GM12878 (cell line): ENCODE results near the gene CEACAM5. TPM values are rescaled to one million over a fixed set of nuclear protein-coding genes. Genes with fewer than 3 reads are reported as not detected.

ENCODE experiments used
- ATAC-seq: fragments of 200-7000 bp; cut with Tn5 transposase; 3 replicates; pipeline ENCODE4 v1.9.1; 2020; ENCODE audit warnings: mild to moderate bottlenecking, moderate library complexity
- BruUV-seq: library from RNA; stranded (reverse); fragments of 400-500 nt; replicated peaks from 2 replicates; lab custom pipeline; 2021; lab: Mats Ljungman, UMichigan
- CTCF ChIA-PET: fragments of 300-600 bp; sonication (Branson Sonifier 250); formaldehyde crosslinking; extraction: SDS; loops from one replicate; lab custom pipeline; 2021; ENCODE audit warnings: inconsistent platforms; lab: Yijun Ruan, JAX
- POLR2A ChIA-PET: fragments of 350-600 bp; formaldehyde crosslinking; extraction: SDS; loops from one replicate; lab custom pipeline; 2021; ENCODE audit warnings: inconsistent platforms; lab: Charles Lee
- RAD21 ChIA-PET: fragments of 300-600 bp; sonication (Branson Sonifier 250); formaldehyde crosslinking; loops from one replicate; lab custom pipeline; 2023; ENCODE audit warnings: antibody characterized with exemption; ENCODE audit not compliant: unreplicated experiment; lab: Charles Lee
- SMC1A ChIA-PET: fragments of 300-600 bp; sonication (Branson Sonifier 250); formaldehyde crosslinking; loops from one replicate; lab custom pipeline; 2023; ENCODE audit not compliant: unreplicated experiment, uncharacterized antibody; lab: Charles Lee
- DNase-seq: peaks from one replicate; pipeline ENCODE4 v3.0.0-alpha.2; 2011; ENCODE audit warnings: low read depth, low spot score
- FAIRE-seq: peaks from 3 replicates; lab custom pipeline; 2011; peaks lifted over from hg19 to GRCh38; lab: Jason Lieb, UNC
- H2AFZ ChIP-seq: 2 replicates; pipeline ENCODE4 v1.6.0; 2011; ENCODE audit warnings: low read depth, low read length, control low read depth; ENCODE audit not compliant: control insufficient read depth
- H3K27ac ChIP-seq: 2 replicates; pipeline ENCODE4 v1.5.1; 2011; ENCODE audit warnings: control low read depth; ENCODE audit not compliant: control insufficient read depth, insufficient read depth
- H3K27me3 ChIP-seq, 2 experiments: replicated peaks in 1 of 2; 2 replicates each; pipeline versions ENCODE4 v1.6.0 to v1.6.1; 2011; ENCODE audit warnings: low read length in 1 of 2; ENCODE audit not compliant: control insufficient read depth in 2 of 2, insufficient read depth in 2 of 2
- H3K36me3 ChIP-seq, 2 experiments: 2 replicates each; pipeline ENCODE4 v1.5.1; 2011; ENCODE audit warnings: low read length in 1 of 2; ENCODE audit not compliant: control insufficient read depth in 2 of 2, insufficient read depth in 2 of 2
- H3K4me1 ChIP-seq: 2 replicates; pipeline ENCODE4 v1.6.1; 2011; ENCODE audit warnings: mild to moderate bottlenecking, low read length, moderate library complexity, mixed read lengths; ENCODE audit not compliant: control insufficient read depth, insufficient read depth
- H3K4me2 ChIP-seq: 2 replicates; pipeline ENCODE4 v1.6.0; 2011; ENCODE audit warnings: control low read depth; ENCODE audit not compliant: control insufficient read depth, insufficient read depth
- H3K4me3 ChIP-seq: fragments of 200-600 bp; sonication (generic); 2 replicates; pipeline ENCODE4 v1.5.1; 2016
- H3K79me2 ChIP-seq: 2 replicates; pipeline ENCODE4 v1.6.0; 2011; ENCODE audit warnings: low read length; ENCODE audit not compliant: control insufficient read depth, insufficient read depth
- H3K9ac ChIP-seq: 2 replicates; pipeline ENCODE4 v1.8.0; 2011; ENCODE audit warnings: low read length, control low read depth, mixed read lengths; ENCODE audit not compliant: control insufficient read depth, insufficient read depth
- H3K9me3 ChIP-seq: replicated peaks from 3 replicates; pipeline ENCODE4 v1.5.1; 2011; ENCODE audit warnings: mild to moderate bottlenecking, low read length; ENCODE audit not compliant: control insufficient read depth, insufficient read depth
- H4K20me1 ChIP-seq: 2 replicates; pipeline ENCODE4 v1.6.0; 2011; ENCODE audit not compliant: control insufficient read depth, insufficient read depth
- E2F4 ChIP-seq: IDR thresholded peaks from 2 replicates; pipeline ENCODE4 v1.6.1; 2012; ENCODE audit warnings: low read depth, low read length, improper control_type of control experiment
- FOS ChIP-seq: IDR thresholded peaks from 3 replicates; pipeline ENCODE4 v1.6.1; 2011; ENCODE audit warnings: borderline replicate concordance; ENCODE audit not compliant: insufficient read length; ENCODE audit errors: extremely low read depth
- MEF2A ChIP-seq: IDR thresholded peaks from 2 replicates; pipeline ENCODE4 v1.6.1; 2011; ENCODE audit warnings: low read depth, mild to moderate bottlenecking, low read length, moderate library complexity; ENCODE audit not compliant: insufficient read depth
- MTA3 ChIP-seq: IDR thresholded peaks from 2 replicates; pipeline ENCODE4 v1.6.1; 2012; ENCODE audit warnings: low read length, inconsistent platforms, borderline replicate concordance
- MXI1 ChIP-seq: fragments of 150-350 bp; IDR thresholded peaks from 2 replicates; pipeline ENCODE4 v1.6.1; 2011; ENCODE audit warnings: low read depth, mild to moderate bottlenecking, inconsistent platforms, low read length, improper control_type of control experiment
- NRF1 ChIP-seq: conservative IDR thresholded peaks from 2 replicates; pipeline ENCODE4 v1.6.1; 2011; ENCODE audit warnings: mild to moderate bottlenecking, low read depth, low read length, improper control_type of control experiment
- RAD21 ChIP-seq: IDR thresholded peaks from 2 replicates; pipeline ENCODE4 v1.6.1; 2011; ENCODE audit warnings: mild to moderate bottlenecking, low read depth, low read length, moderate library complexity; ENCODE audit not compliant: insufficient read depth
- SRF ChIP-seq, 2 experiments: IDR thresholded peaks; 2 replicates each; pipeline ENCODE4 v1.6.1; 2011; ENCODE audit warnings: low read depth in 2 of 2, low read length in 2 of 2, mild to moderate bottlenecking in 1 of 2, moderate library complexity in 1 of 2
- TCF12 ChIP-seq: IDR thresholded peaks from 2 replicates; pipeline ENCODE4 v1.6.1; 2011; ENCODE audit warnings: low read depth, mild to moderate bottlenecking, low read length
- WGBS: methylation state at CpG from one replicate; pipeline ENCODE4 v1.1.6; 2016; ENCODE audit warnings: low lambda C conversion rate; ENCODE audit not compliant: insufficient replicate concordance, insufficient coverage; ENCODE audit errors: missing lambda C conversion rate; 5-methylcytosine and 5-hydroxymethylcytosine counted together
- in situ Hi-C: fragments of 300-500 bp; cut with MboI; formaldehyde crosslinking; loops from 9 replicates; pipeline ENCODE4 v1.14.3; 2018; ENCODE audit warnings: mixed read lengths
- intact Hi-C: fragments of 100-400 bp; cut with micrococcal nuclease; formaldehyde crosslinking; loops from one replicate; pipeline ENCODE4 v1.14.2; 2022; ENCODE audit not compliant: unreplicated experiment
- polyA plus RNA-seq, 11 experiments: library from polyadenylated mRNA; depleted of rRNA in 4 of 11; unstranded in 6 of 11; stranded (reverse) in 5 of 11; fragments of >200 nt; fragmentation: Nextera tagmentation in 4 of 11; fragmentation: Illumina TruSeq in 1 of 11; extraction: Ambion mirVana in 4 of 11; extraction: Trizol in 1 of 11; gene quantifications; 1 replicate in 1 of 11; 2 replicates in 10 of 11; pipeline versions ENCODE4 v1.2.1 to v1.2.3, GENCODE V29; 2011 to 2016; ENCODE audit warnings: inconsistent platforms in 2 of 11, missing spikeins in 2 of 11, low read depth in 1 of 11
- total RNA-seq, 4 experiments: library from RNA; depleted of rRNA in 3 of 4; stranded (reverse); fragments of >200 nt in 3 of 4; fragmentation: Illumina TruSeq in 1 of 4; extraction: Trizol in 1 of 4; gene quantifications; 2 replicates each; pipeline versions ENCODE4 v1.2.1 to v1.2.3, GENCODE V29; 2013 to 2021

Gene CEACAM5
- total and polyA plus RNA-seq, 10 of the 15 experiments (the other 5 are each of a cell fraction or from before 2014, with no cell fraction given): 0.38 TPM; not detected in 9

GRCh38 chr19:41769608-41770007, 61.2 kb downstream of the CEACAM5 start:
- ATAC-seq (no peak), DNase-seq (no peak), FAIRE-seq (no peak)
- Histone ChIP-seq H3K4me1 (no peaks in the 10 kb centered on the region), H3K9ac (no peak overlapping the region), H2AFZ (no peak overlapping the region), H3K36me3 (no peaks in the 10 kb centered on the region), H3K9me3 (no peaks in the 10 kb centered on the region), H3K4me3 (no peak overlapping the region), H3K4me2 (no peak overlapping the region), H3K79me2 (no peaks in the 10 kb centered on the region), H3K27me3 (no peaks in the 10 kb centered on the region; a peak in 3 of 4 replicates), H4K20me1 (no peaks in the 10 kb centered on the region), H3K27ac (no peak overlapping the region)
- SMC1A ChIA-PET: no interaction called here
- POLR2A ChIA-PET: no interaction called here
- CTCF ChIA-PET: interaction anchor here (1.0 to 2.3 kb wide), 3 partner anchors 16 to 25 kb away, joined by 3 to 8 read pairs (median 8); no protein-coding TSS in a partner anchor
- TF ChIP-seq MTA3 (no peak), MXI1 (no peak), E2F4 (no peak), SRF (IDR thresholded peaks at IDR 0.05; ENCODE audit: low read depth in 2 of 2, low read length in 2 of 2) (no peak), NRF1 (no peak), MEF2A (no peak), TCF12 (no peak), RAD21 (no peak), FOS (no peak)
- RAD21 ChIA-PET: no interaction called here
- WGBS: 53% methylated on average over 4 of the region's 4 CpGs
- in situ Hi-C loops: no loop called here
- no TSS peak for BruUV-seq
- intact Hi-C loops: no loop called here
